HepG2 (cell line): ENCODE measurements around the gene EFCAB11. TPM values are rescaled to one million over a fixed set of nuclear protein-coding genes. Genes with fewer than 3 reads are reported as not detected.

Experiments
- ATAC-seq: fragments of 200-7000 bp; cut with Tn5 transposase; 3 replicates; pipeline ENCODE4 v1.9.1; 2020; ENCODE audit warnings: mild to moderate bottlenecking, moderate library complexity
- BruUV-seq: library from RNA; stranded (reverse); fragments of 400-500 nt; replicated peaks from 2 replicates; lab custom pipeline; 2021; lab: Mats Ljungman, UMichigan
- CTCF ChIA-PET: fragments of 300-600 bp; formaldehyde crosslinking; extraction: SDS; loops from one replicate; lab custom pipeline; 2021; ENCODE audit warnings: low total read pairs, inconsistent platforms, low intra/inter-chr PET ratio; lab: Yijun Ruan, JAX
- POLR2A ChIA-PET: fragments of 350-600 bp; sonication (Branson Sonifier 250); formaldehyde crosslinking; loops from one replicate; lab custom pipeline; 2020; ENCODE audit warnings: antibody characterized with exemption, inconsistent platforms; lab: Yijun Ruan, JAX
- DNase-seq: peaks from one replicate; pipeline ENCODE4 v3.0.0-alpha.2; 2015; ENCODE audit warnings: low spot score
- FAIRE-seq: peaks from 3 replicates; lab custom pipeline; 2011; peaks lifted over from hg19 to GRCh38; lab: Jason Lieb, UNC
- H2AFZ ChIP-seq: one replicate; pipeline ENCODE4 v1.6.1; 2011; ENCODE audit warnings: low read length, inconsistent platforms
- H3K27ac ChIP-seq: fragments of 300-600 bp; 3 replicates; pipeline ENCODE4 v1.8.0; 2011; ENCODE audit warnings: mixed run types, mild to moderate bottlenecking, mixed read lengths, low read length, inconsistent platforms; ENCODE audit not compliant: insufficient read depth; ENCODE audit errors: extremely low read length
- H3K27me3 ChIP-seq, 2 experiments: fragments of 200-600 bp in 1 of 2; 2 replicates in 1 of 2; 3 replicates in 1 of 2; pipeline versions ENCODE4 v1.6.0 to v1.8.0; 2011; ENCODE audit warnings: low read length in 2 of 2, mild to moderate bottlenecking in 2 of 2, moderate library complexity in 2 of 2, inconsistent platforms in 1 of 2; ENCODE audit not compliant: insufficient read depth in 2 of 2, control insufficient read depth in 1 of 2
- H3K36me3 ChIP-seq, 2 experiments: fragments of 200-600 bp in 1 of 2; replicated peaks in 1 of 2; 2 replicates in 1 of 2; 3 replicates in 1 of 2; pipeline versions ENCODE4 v1.5.1 to v1.8.0; 2011; ENCODE audit warnings: low read length in 2 of 2, inconsistent platforms in 1 of 2; ENCODE audit not compliant: insufficient read depth in 2 of 2, control insufficient read depth in 1 of 2
- H3K4me1 ChIP-seq: 2 replicates; pipeline ENCODE4 v1.5.1; 2012; ENCODE audit warnings: low read length, inconsistent platforms; ENCODE audit not compliant: insufficient read depth
- H3K4me2 ChIP-seq: 2 replicates; pipeline ENCODE4 v1.6.0; 2011; ENCODE audit warnings: low read depth, low read length, inconsistent platforms
- H3K4me3 ChIP-seq, 3 experiments: fragments of 200-600 bp in 1 of 3; sonication (generic), shearing (Covaris generic) in 1 of 3; replicated peaks in 1 of 3; 2 replicates each; pipeline ENCODE4 v1.5.1; 2011 to 2016; ENCODE audit warnings: low read length in 3 of 3, inconsistent platforms in 2 of 3, low read depth in 2 of 3, mild to moderate bottlenecking in 2 of 3, control low read depth in 1 of 3, mixed read lengths in 1 of 3; ENCODE audit not compliant: insufficient read depth in 1 of 3
- H3K79me2 ChIP-seq: one replicate; pipeline ENCODE4 v1.6.1; 2011; ENCODE audit warnings: low read length, inconsistent platforms; ENCODE audit not compliant: insufficient read depth
- H3K9ac ChIP-seq: 2 replicates; pipeline ENCODE4 v1.6.0; 2011; ENCODE audit warnings: mild to moderate bottlenecking, low read depth, low read length, inconsistent platforms; ENCODE audit not compliant: insufficient read depth
- H3K9me3 ChIP-seq: 2 replicates; pipeline ENCODE4 v1.5.1; 2012; ENCODE audit warnings: mild to moderate bottlenecking, low read length
- H4K20me1 ChIP-seq: 2 replicates; pipeline ENCODE4 v1.6.0; 2011; ENCODE audit warnings: inconsistent platforms, mild to moderate bottlenecking, low read length, moderate library complexity; ENCODE audit not compliant: insufficient read depth
- CERS6 ChIP-seq: sonication (generic); formaldehyde crosslinking; IDR thresholded peaks from 2 replicates; pipeline ENCODE4 v1.5.0; 2020; ENCODE audit warnings: missing genetic modification reagents
- DMTF1 ChIP-seq: sonication (generic); formaldehyde crosslinking; IDR thresholded peaks from 2 replicates; pipeline ENCODE4 v1.4.0; 2020; ENCODE audit warnings: mild to moderate bottlenecking, missing genetic modification reagents
- EED ChIP-seq: sonication (generic); formaldehyde crosslinking; IDR thresholded peaks from 2 replicates; pipeline ENCODE4 v1.5.0; 2020; ENCODE audit warnings: mild to moderate bottlenecking, missing genetic modification reagents
- HNRNPL ChIP-seq: fragments of 200-400 bp; formaldehyde crosslinking; IDR thresholded peaks from 2 replicates; pipeline ENCODE4 v1.6.1; 2017; ENCODE audit warnings: mild to moderate bottlenecking, low read depth, low read length
- HOXA7 ChIP-seq: sonication (generic); formaldehyde crosslinking; IDR thresholded peaks from 2 replicates; pipeline ENCODE4 v1.8.1; 2022; ENCODE audit warnings: mild to moderate bottlenecking, missing genetic modification reagents, moderate library complexity
- KDM5A ChIP-seq: fragments of 200-600 bp; sonication (generic); IDR thresholded peaks from 2 replicates; pipeline ENCODE4 v1.7.0; 2018; ENCODE audit warnings: antibody characterized with exemption, mild to moderate bottlenecking, low read length, borderline replicate concordance
- NR2F1 ChIP-seq, 2 experiments: fragments of 450-650 bp in 1 of 2; formaldehyde crosslinking in 1 of 2; IDR thresholded peaks; 2 replicates each; pipeline versions ENCODE4 v1.5.0 to v1.6.1; 2016 to 2020; ENCODE audit warnings: mild to moderate bottlenecking in 1 of 2, missing compliant biosample characterization in 1 of 2, missing genetic modification reagents in 1 of 2, moderate library complexity in 1 of 2
- PAWR ChIP-seq: sonication (generic); formaldehyde crosslinking; IDR thresholded peaks from 2 replicates; pipeline ENCODE4 v1.4.0; 2020; ENCODE audit warnings: missing genetic modification reagents, mild to moderate bottlenecking, borderline replicate concordance
- PPARG ChIP-seq: conservative IDR thresholded peaks from 2 replicates; pipeline ENCODE4 v1.6.1; 2016; ENCODE audit warnings: missing biosample characterization, missing genetic modification reagents
- RFX1 ChIP-seq: fragments of 450-650 bp; IDR thresholded peaks from 2 replicates; pipeline ENCODE4 v1.6.1; 2017
- RFX5 ChIP-seq: IDR thresholded peaks from 2 replicates; pipeline ENCODE4 v1.6.1; 2011; ENCODE audit warnings: low read depth, low read length, improper control_type of control experiment
- SSRP1 ChIP-seq: IDR thresholded peaks from 2 replicates; pipeline ENCODE4 v1.6.1; 2016; ENCODE audit warnings: control low read depth
- WIZ ChIP-seq: sonication (generic); formaldehyde crosslinking; IDR thresholded peaks from 2 replicates; pipeline ENCODE4 v1.5.1; 2020; ENCODE audit warnings: mild to moderate bottlenecking, missing genetic modification reagents
- ZMAT5 ChIP-seq: sonication (generic); formaldehyde crosslinking; IDR thresholded peaks from 2 replicates; pipeline ENCODE4 v1.5.0; 2020; ENCODE audit warnings: mild to moderate bottlenecking, low read depth, missing genetic modification reagents, borderline replicate concordance
- ZNF3 ChIP-seq: IDR thresholded peaks from 2 replicates; pipeline ENCODE4 v1.7.0; 2017; ENCODE audit warnings: inconsistent platforms
- ZNF382 ChIP-seq: sonication (generic); formaldehyde crosslinking; IDR thresholded peaks from 2 replicates; pipeline ENCODE4 v1.5.0; 2020; ENCODE audit warnings: missing genetic modification reagents, mild to moderate bottlenecking, borderline replicate concordance
- ZNF577 ChIP-seq: sonication (generic); formaldehyde crosslinking; IDR thresholded peaks from 2 replicates; pipeline ENCODE4 v1.4.0; 2020; ENCODE audit warnings: mild to moderate bottlenecking, low read depth, missing genetic modification reagents, borderline replicate concordance
- ZNF678 ChIP-seq: sonication (generic); formaldehyde crosslinking; IDR thresholded peaks from 2 replicates; pipeline ENCODE4 v1.4.0; 2020; ENCODE audit warnings: mild to moderate bottlenecking, missing genetic modification reagents
- WGBS: methylation state at CpG from one replicate; pipeline ENCODE4 v1.1.6; 2017; ENCODE audit warnings: low lambda C conversion rate; 5-methylcytosine and 5-hydroxymethylcytosine counted together
- in situ Hi-C: cut with HindIII; loops from 2 replicates; pipeline ENCODE4 v1.10.0; 2017; ENCODE audit warnings: low pct_unique_long_range_greater_than_20kb; ENCODE audit not compliant: extremely low pct_ligation_motif_present
- intact Hi-C: fragments of 100-400 bp; cut with micrococcal nuclease; formaldehyde crosslinking; loops from one replicate; pipeline ENCODE4 v1.10.0; 2022; ENCODE audit not compliant: unreplicated experiment
- polyA plus RNA-seq, 8 experiments: library from polyadenylated mRNA; depleted of rRNA in 3 of 8; stranded (reverse) in 7 of 8; unstranded in 1 of 8; fragments of >200 nt; fragmentation: Illumina TruSeq in 4 of 8; extraction: Trizol in 4 of 8; gene quantifications; 2 replicates each; pipeline versions ENCODE4 v1.2.1 to v1.2.3, GENCODE V29; 2011 to 2016; ENCODE audit warnings: low read depth in 4 of 8, missing spikeins in 1 of 8, mixed read lengths in 1 of 8; ENCODE audit not compliant: insufficient read depth in 1 of 8
- total RNA-seq, 5 experiments: library from RNA; depleted of rRNA; stranded (reverse); fragments of >200 nt; fragmentation: Illumina TruSeq; extraction: Trizol; gene quantifications; 2 replicates each; pipeline ENCODE4 v1.2.3, GENCODE V29; 2016; ENCODE audit warnings: low read depth in 1 of 5

The EFCAB11 gene
- total and polyA plus RNA-seq, 2 of the 13 experiments (the other 11 are each of a cell fraction or from before 2014, with no cell fraction given), result 8.2 to 31.5 TPM

GRCh38 chr14:89801136-89801535 is 153.4 kb downstream of the EFCAB11 start:
- TF ChIP-seq SSRP1 (CRISPR knock-in tag), result no peak
- no peak for TF ChIP-seq PAWR (CRISPR knock-in tag)
- TF ChIP-seq HNRNPL, result no peak
- no peak for TF ChIP-seq KDM5A
- no peak for TF ChIP-seq ZNF3 (CRISPR knock-in tag)
- TF ChIP-seq HOXA7 (CRISPR knock-in tag), result no peak
- no peak for TF ChIP-seq CERS6
- no peak for TF ChIP-seq PPARG
- TF ChIP-seq RFX5, result no peak
- TF ChIP-seq RFX1, result no peak
- no peak for TF ChIP-seq ZNF577
- no peak for TF ChIP-seq NR2F1 (CRISPR knock-in tag; IDR thresholded peaks at IDR 0.05)
- no peak for TF ChIP-seq ZMAT5 (CRISPR knock-in tag)
- no peak for TF ChIP-seq ZNF382
- no peak for TF ChIP-seq ZNF678 (CRISPR knock-in tag)
- no peak for TF ChIP-seq DMTF1
- TF ChIP-seq WIZ (CRISPR knock-in tag), result no peak
- TF ChIP-seq EED (CRISPR knock-in tag), result no peak
- TF ChIP-seq, all 625 proteins: peak for 0
- Histone ChIP-seq H3K4me3 (no peak overlapping the region), H3K27ac (no peak overlapping the region), H4K20me1 (no peaks in the 10 kb centered on the region), H3K4me2 (no peak overlapping the region), H3K4me1 (no peaks in the 10 kb centered on the region), H3K27me3 (no peaks in the 10 kb centered on the region), H3K9ac (no peak overlapping the region), H2AFZ (no peak overlapping the region), H3K9me3 (no peaks in the 10 kb centered on the region), H3K79me2 (no peaks in the 10 kb centered on the region), H3K36me3 (peaks cover 2 to 3% of the 10 kb centered on the region in 2 experiments; a peak in 1 of 5 replicates)
- ChIA-PET POLR2A (no interaction called here), CTCF (no interaction called here)
- ATAC-seq (no peak), DNase-seq (no peak), FAIRE-seq (no peak)
- in situ Hi-C loops (no loop called here), intact Hi-C loops (no loop called here)
- no TSS peak for BruUV-seq
- 90% methylated on average over 3 of the region's 3 CpGs for WGBS
